GM19238 (cell line): ENCODE data around the gene LRCH4.

Source experiments
- DNase-seq: peaks from one replicate; pipeline ENCODE4 v3.0.0; 2011; ENCODE audit warnings: low spot score; ENCODE audit not compliant: insufficient read length

The LRCH4 gene

DNA sequence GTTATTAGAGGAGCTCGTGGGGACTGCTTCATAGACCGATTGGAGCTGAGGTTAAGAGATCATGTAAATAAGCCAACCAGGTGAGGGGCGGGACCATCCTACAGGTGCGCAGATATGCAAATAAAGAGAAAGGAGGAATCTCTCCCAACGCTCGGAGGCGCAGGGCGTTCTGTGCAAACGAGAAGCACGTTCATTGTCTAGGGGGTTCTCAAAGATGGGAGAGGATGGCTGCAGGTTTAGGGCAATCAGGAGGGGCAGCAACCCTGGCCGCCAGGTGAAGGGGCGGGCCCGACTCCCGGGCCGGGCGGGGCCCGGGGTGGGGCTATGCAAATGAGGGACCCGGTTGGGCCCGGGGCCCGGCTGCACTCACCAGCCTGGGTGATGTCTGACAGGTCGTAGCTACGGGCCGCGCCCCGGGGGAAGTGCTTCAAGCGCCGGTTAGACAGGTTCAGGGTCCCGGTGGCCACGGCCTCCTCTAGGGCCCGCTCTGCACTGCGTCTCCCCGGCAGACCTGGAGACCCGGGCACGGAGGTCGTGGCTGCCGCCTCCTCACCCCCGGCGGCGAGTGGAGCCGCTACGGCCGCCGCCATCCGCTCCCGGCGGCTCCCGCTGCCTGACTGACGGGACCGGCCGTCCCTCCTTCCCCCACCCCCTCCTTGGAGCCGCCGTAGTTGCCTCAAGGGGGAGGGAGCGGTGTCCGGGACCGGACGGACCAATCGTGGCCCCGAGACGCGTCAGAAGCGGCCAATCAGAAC, at the start of gene LRCH4:
LRCH4 (minus strand) TSS at position 619 of the 755 bp plus-strand sequence; CDS start at position 590, 29 bp downstream.
- peak; percentile 60 for DNase-seq

DNA sequence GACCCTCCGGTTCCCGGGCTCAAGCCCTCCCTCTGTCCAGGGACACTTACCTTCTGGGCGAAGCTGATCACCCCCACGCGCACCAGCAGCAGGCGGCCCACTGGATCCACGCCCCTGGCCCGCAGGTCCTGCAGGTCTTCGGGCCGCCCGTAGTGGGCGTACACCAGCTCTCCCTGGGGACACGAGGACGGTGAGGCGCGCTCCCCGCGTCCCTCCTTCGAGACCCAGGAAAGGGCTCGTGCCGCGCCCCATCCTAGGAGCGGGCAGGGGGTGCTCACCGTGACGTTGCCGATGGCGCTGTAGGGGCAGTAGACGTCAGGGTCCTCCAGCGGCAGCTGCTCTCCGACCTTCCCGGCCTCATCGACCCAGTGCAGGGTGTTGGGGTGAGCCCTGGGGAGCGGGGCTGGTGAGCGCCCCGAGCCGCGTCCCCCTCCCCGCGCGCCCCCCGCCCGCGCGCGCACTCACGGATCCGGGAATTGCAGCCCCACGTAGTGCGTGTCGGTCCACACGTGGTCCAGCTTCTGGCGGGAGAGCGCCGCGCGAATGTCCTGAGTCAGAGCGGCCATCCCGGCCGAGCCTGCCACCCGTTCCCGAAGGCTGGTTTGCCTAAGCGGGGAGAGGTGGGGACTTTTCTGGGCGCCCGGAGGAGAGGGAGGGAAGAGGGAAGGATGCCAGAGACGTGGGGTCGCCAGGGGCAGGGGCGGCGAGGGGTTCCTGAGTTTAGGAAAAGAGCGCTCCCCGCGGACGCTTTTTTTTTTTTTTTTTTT, 47.2 kb upstream of the LRCH4 start:
- DNase-seq = peak; percentile 50

GRCh38 chr7:100630066-100630465, 44.1 kb upstream of the LRCH4 start:
- no peak for DNase-seq

GRCh38 chr7:100629117-100629716, 43.3 kb upstream of the LRCH4 start:
- DNase-seq = no peak

DNA sequence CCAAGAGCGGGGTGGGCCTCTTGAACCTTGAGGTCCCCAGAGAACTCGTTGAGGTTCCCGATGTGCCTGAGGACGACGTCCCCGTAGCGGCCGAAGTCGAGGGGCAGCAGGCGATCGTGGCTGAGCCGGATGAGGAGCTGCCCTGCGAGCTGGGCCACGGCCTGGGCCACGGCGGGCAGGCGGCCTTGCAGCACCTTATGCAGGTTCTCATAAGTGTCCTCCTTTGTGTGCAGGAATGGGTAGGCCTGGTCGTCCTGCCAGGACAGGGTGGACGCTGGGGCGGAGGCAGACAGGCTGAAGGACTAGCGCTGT, 41.3 kb upstream of the LRCH4 start:
- DNase-seq = no peak

DNA sequence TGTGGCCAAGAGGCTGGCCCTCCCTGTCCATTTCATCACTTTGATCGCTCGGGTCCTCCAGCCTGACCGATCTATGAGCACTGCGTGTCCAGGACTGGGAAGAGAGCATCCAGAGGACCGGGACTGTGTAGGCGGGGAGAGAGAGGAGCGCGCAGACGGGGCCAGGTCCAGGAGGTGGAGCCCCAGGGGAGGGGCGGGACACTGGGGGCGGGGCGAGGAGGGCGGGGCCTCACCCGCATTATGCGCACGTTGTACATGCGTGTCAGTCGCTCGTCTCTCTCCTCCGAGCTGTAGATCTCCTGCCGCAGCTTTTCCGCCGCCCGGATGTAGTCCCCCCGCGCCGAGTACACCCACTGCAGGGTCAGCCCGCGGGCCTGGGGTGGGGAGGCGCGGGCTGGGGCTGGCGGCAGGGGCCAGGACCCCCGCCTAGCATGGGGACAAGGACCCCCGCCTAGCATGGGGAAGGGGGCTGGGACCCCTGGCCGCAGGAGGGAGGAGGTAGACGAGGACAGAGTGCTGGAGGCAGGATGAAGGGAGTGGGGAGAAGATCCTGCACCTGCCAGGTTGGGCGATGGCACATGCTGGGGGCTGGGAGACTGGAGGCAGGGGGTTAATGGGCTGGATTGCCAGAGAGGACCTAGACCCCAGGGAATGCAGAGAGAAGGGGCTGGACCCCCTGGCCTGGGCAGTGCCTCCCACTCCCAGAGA, 40.8 kb upstream of the LRCH4 start:
- peak; percentile 97 for DNase-seq

GRCh38 chr7:100626055-100626454, 40.1 kb upstream of the LRCH4 start:
- DNase-seq = no peak

- DNase-seq = no peak
Observed at GRCh38 chr7:100623951-100624824, 38.3 kb upstream of the LRCH4 start.

- no peak for DNase-seq
Observed at GRCh38 chr7:100621554-100621953, 35.6 kb upstream of the LRCH4 start.

- DNase-seq = no peak
Observed at GRCh38 chr7:100620804-100621203, 34.9 kb upstream of the LRCH4 start.

- DNase-seq = no peak
Observed at GRCh38 chr7:100620239-100620638, 34.3 kb upstream of the LRCH4 start.

GRCh38 chr7:100614308-100614861, 28.5 kb upstream of the LRCH4 start:
- no peak for DNase-seq

DNA sequence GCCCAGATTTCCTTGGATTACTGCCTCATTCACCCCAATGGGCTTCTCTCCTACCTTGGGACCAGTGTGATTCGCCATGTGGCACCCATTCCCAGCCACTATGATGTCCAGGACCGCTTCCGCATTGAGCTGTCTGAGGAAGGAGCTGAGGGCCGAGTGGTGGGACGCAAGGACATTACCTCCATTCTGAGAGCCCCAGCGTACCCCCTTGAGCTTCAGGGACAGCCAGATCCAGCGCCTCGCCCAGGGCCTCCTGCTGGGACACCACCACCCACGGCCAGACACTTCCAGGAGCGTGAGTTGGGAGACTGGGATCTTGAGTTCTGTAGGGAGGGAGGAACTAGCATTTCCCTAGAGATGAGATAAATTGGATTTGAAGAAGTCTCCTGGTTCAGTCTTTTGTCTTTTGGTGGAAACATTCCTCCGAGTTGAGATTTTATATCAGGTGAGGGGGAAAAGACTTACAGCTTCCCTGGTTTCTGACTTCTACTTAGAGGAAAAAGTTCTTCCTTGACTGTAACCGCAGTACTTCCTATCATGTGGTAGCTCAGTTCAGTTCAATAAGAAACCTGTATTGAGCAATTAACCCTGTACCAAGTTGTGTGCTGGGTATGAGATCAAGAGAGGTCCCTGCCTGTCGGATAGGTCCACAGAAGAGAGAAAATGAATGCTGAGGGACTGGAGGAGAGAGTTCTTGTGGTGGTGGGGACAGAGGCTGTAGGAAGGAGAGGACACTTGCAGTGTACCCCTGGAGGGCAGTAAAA, 27.7 kb upstream of the LRCH4 start:
- no peak for DNase-seq

- DNase-seq = no peak
Observed at GRCh38 chr7:100612730-100613390, 26.9 kb upstream of the LRCH4 start.

DNA sequence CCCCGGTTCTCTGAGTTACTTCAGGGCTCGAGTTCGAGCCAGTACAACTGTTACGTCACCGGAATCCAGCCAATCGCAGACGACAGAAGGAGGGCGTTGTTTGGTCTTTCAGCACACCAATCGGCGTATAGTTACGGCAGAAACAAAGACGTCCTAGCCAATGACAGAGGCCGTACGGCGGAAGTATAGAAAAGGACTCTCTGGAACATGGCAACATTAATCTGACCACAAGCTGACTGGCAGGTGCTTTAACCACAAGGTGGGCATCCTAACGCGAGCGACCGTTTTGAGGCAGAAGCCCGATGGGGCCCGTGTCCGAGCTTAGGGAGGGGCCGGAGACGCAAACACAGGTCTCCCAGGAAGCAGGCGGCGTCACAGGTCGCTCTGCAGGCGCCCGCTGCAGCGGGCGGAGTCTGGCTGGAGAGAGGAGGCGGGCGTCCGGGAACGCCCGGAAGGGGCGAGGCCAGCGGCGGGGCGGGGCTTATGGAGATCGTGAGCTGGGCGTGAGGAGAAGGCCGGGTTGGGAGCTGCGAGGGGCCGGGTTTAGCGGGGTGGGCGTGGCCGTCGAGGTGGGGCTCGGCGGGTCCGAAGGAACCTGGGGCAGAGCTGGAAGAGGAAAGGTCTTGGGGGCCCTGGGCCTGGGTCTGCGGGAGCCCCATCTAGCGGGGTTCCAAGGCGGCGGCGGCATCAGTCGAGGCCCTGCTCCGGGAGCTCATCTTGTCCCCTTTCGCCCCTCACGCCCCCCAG, 26.2 kb upstream of the LRCH4 start, which contains the start of gene MOSPD3:
MOSPD3 (plus strand) TSS at position 558 of the 747 bp plus-strand sequence. CDS start 252 bp downstream, outside the sequence.
- peak; percentile 99 for DNase-seq

- DNase-seq = no peak
Observed at GRCh38 chr7:100609958-100610357, 24.0 kb upstream of the LRCH4 start.

DNA sequence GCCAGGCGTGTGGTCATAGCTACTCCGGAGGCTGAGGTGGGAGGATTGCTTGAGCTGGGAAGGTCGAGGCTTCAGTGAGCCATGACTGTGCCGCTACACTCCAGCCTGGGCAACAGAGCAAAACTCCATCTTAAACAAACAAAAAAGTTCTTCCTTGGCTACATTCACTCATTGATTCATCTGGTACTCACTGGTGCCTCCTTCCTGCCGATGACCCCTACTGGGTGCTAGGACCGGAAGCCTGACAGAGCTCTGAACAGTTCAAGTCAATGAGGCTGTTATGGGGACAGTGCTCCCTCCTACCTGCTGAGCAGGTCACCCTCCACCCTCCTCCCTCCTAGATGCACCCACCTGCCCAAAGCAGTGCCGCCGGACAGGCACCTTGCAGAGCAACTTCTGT, 21.2 kb upstream of the LRCH4 start:
- DNase-seq = no peak

- DNase-seq = no peak
Observed at GRCh38 chr7:100606313-100606712, 20.4 kb upstream of the LRCH4 start.
